Loucy (cell line): ENCODE results near the gene ADGRB3.

Experiments
- H2AFZ ChIP-seq: fragments of 200-600 bp; sonication (generic); 2 replicates; pipeline ENCODE4 v1.6.0; 2016; ENCODE audit warnings: antibody characterized with exemption, mild to moderate bottlenecking, low read length, moderate library complexity
- H3F3A ChIP-seq: fragments of 200-600 bp; 2 replicates; pipeline ENCODE4 v1.6.0; 2016; ENCODE audit warnings: antibody characterized with exemption, low read depth, mild to moderate bottlenecking
- H3K27me3 ChIP-seq: fragments of 200-600 bp; sonication (generic); 2 replicates; pipeline ENCODE4 v1.6.1; 2014; ENCODE audit warnings: low read length, mild to moderate bottlenecking; ENCODE audit not compliant: insufficient read depth, poor library complexity, severe bottlenecking
- H3K36me3 ChIP-seq: fragments of 200-600 bp; sonication (generic); 2 replicates; pipeline ENCODE4 v1.6.1; 2016; ENCODE audit warnings: low read length; ENCODE audit not compliant: insufficient read depth
- H3K4me1 ChIP-seq: fragments of 200-600 bp; sonication (generic); 2 replicates; pipeline ENCODE4 v1.5.1; 2014; ENCODE audit warnings: low read length, mild to moderate bottlenecking; ENCODE audit not compliant: insufficient read depth, poor library complexity, severe bottlenecking
- H3K4me2 ChIP-seq: fragments of 200-600 bp; sonication (generic); 2 replicates; pipeline ENCODE4 v1.6.0; 2014; ENCODE audit warnings: antibody characterized with exemption, low read length, low read depth, mild to moderate bottlenecking; ENCODE audit not compliant: poor library complexity, severe bottlenecking
- H3K4me3 ChIP-seq: fragments of 200-600 bp; sonication (generic); 2 replicates; pipeline ENCODE4 v1.5.1; 2014; ENCODE audit warnings: low read length, mild to moderate bottlenecking, mixed read lengths; ENCODE audit not compliant: poor library complexity, severe bottlenecking
- H3K79me2 ChIP-seq: fragments of 200-600 bp; sonication (generic); 2 replicates; pipeline ENCODE4 v1.6.1; 2014; ENCODE audit warnings: low read length; ENCODE audit not compliant: insufficient read depth
- H3K9ac ChIP-seq: fragments of 200-600 bp; sonication (generic); 2 replicates; pipeline ENCODE4 v1.6.0; 2014; ENCODE audit warnings: mild to moderate bottlenecking, low read depth, low read length, moderate library complexity; ENCODE audit not compliant: poor library complexity, severe bottlenecking
- H3K9me2 ChIP-seq: fragments of 200-600 bp; sonication (generic); replicated peaks from 2 replicates; pipeline ENCODE4 v1.6.1; 2016; ENCODE audit warnings: low read depth, low read length, mixed read lengths
- H3K9me3 ChIP-seq: fragments of 200-600 bp; sonication (generic); 2 replicates; pipeline ENCODE4 v1.6.1; 2014; ENCODE audit warnings: mild to moderate bottlenecking, antibody characterized with exemption, low read length, low read depth; ENCODE audit not compliant: insufficient read depth
- H4K20me1 ChIP-seq: fragments of 200-600 bp; sonication (generic); 2 replicates; pipeline ENCODE4 v1.6.0; 2014; ENCODE audit warnings: antibody characterized with exemption, low read length, mild to moderate bottlenecking; ENCODE audit not compliant: insufficient read depth, poor library complexity, severe bottlenecking
- EZH2phosphoT487 ChIP-seq: fragments of 200-600 bp; IDR thresholded peaks from 2 replicates; pipeline ENCODE4 v1.6.1; 2018; ENCODE audit warnings: antibody characterized with exemption, mild to moderate bottlenecking, moderate library complexity, borderline replicate concordance
- TF ChIP-seq, protein P1 (sequence below): fragments of 200-600 bp; sonication (generic); conservative IDR thresholded peaks from 2 replicates; pipeline ENCODE4 v1.5.1; 2014; ENCODE audit warnings: mild to moderate bottlenecking, antibody characterized with exemption, low read length

ADGRB3 gene

GRCh38 chr6:69202768-69203167, 567.7 kb downstream of the ADGRB3 start:
- Histone ChIP-seq H3K4me2 (no peak overlapping the region), H3K4me1 (no peaks in the 10 kb centered on the region), H3K36me3 (no peaks in the 10 kb centered on the region), H2AFZ (no peak overlapping the region), H3K79me2 (no peaks in the 10 kb centered on the region), H3K27me3 (no peaks in the 10 kb centered on the region), H3F3A (no peaks in the 10 kb centered on the region), H3K4me3 (no peak overlapping the region), H3K9ac (no peak overlapping the region), H3K9me3 (no peaks in the 10 kb centered on the region), H4K20me1 (no peaks in the 10 kb centered on the region), H3K9me2 (no peaks in the 10 kb centered on the region)
- TF ChIP-seq, protein P1, sequence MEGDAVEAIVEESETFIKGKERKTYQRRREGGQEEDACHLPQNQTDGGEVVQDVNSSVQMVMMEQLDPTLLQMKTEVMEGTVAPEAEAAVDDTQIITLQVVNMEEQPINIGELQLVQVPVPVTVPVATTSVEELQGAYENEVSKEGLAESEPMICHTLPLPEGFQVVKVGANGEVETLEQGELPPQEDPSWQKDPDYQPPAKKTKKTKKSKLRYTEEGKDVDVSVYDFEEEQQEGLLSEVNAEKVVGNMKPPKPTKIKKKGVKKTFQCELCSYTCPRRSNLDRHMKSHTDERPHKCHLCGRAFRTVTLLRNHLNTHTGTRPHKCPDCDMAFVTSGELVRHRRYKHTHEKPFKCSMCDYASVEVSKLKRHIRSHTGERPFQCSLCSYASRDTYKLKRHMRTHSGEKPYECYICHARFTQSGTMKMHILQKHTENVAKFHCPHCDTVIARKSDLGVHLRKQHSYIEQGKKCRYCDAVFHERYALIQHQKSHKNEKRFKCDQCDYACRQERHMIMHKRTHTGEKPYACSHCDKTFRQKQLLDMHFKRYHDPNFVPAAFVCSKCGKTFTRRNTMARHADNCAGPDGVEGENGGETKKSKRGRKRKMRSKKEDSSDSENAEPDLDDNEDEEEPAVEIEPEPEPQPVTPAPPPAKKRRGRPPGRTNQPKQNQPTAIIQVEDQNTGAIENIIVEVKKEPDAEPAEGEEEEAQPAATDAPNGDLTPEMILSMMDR, result no peak
- TF ChIP-seq EZH2phosphoT487, result no peak

GRCh38 chr6:69216127-69216526, 581.0 kb downstream of the ADGRB3 start:
- Histone ChIP-seq H3K9me3 (no peaks in the 10 kb centered on the region), H3K27me3 (no peaks in the 10 kb centered on the region), H3K9ac (no peak overlapping the region), H3F3A (no peaks in the 10 kb centered on the region), H3K4me1 (no peaks in the 10 kb centered on the region), H3K4me2 (no peak overlapping the region), H4K20me1 (no peaks in the 10 kb centered on the region), H3K9me2 (no peaks in the 10 kb centered on the region), H3K4me3 (no peak overlapping the region), H3K36me3 (no peaks in the 10 kb centered on the region), H2AFZ (no peak overlapping the region), H3K79me2 (no peaks in the 10 kb centered on the region)
- TF ChIP-seq EZH2phosphoT487, result no peak
- TF ChIP-seq, protein P1, result no peak

- Histone ChIP-seq H3K4me3 (no peak overlapping the region), H3K4me2 (no peak overlapping the region), H3K9me2 (no peaks in the 10 kb centered on the region), H3K79me2 (no peaks in the 10 kb centered on the region), H3F3A (no peaks in the 10 kb centered on the region), H4K20me1 (no peaks in the 10 kb centered on the region), H3K9ac (no peak overlapping the region), H2AFZ (no peak overlapping the region), H3K36me3 (no peaks in the 10 kb centered on the region), H3K27me3 (no peaks in the 10 kb centered on the region), H3K4me1 (no peaks in the 10 kb centered on the region), H3K9me3 (no peaks in the 10 kb centered on the region)
- TF ChIP-seq, protein P1, result no peak
- TF ChIP-seq EZH2phosphoT487, result no peak
Observed at GRCh38 chr6:69217343-69217742, 582.3 kb downstream of the ADGRB3 start.
